Testis (tissue), 2 donors: Measurements from ENCODE around the gene LSP1.

Experiments
- CTCF ChIP-seq, 3 experiments: fragments of 450-650 bp in 2 of 3; fragments of 200-600 bp in 1 of 3; sonication (generic) in 1 of 3; IDR thresholded peaks; one replicate each; pipeline ENCODE4 v1.5.1; 2016 to 2019; ENCODE audit warnings: antibody characterized with exemption in 3 of 3, mild to moderate bottlenecking in 2 of 3, moderate library complexity in 1 of 3
- POLR2A ChIP-seq: fragments of 450-650 bp; IDR thresholded peaks from one replicate; pipeline ENCODE4 v1.6.1; 2017; ENCODE audit warnings: antibody characterized with exemption, mild to moderate bottlenecking, moderate library complexity

GRCh38 chr11:1827095-1827813, 25.6 kb upstream of the LSP1 start:
- TF ChIP-seq CTCF (IDR thresholded peaks at IDR 0.05): no peak
- no peak for TF ChIP-seq POLR2A
